HG02870 (cell line): ENCODE measurements around the gene VPS13D.
A peak's percentile ranks its signal among the peaks of the same experiment; 100 is the strongest.
"Not testable (repeated sequence)": the region's sequence is repeated elsewhere in the genome, so short reads cannot be mapped to it uniquely, and the experiment has no call there.

Experiments
- ATAC-seq: cut with Tn5 transposase; IDR thresholded peaks from one replicate; pipeline ENCODE4 v1.9.1; 2021; ENCODE audit warnings: mild to moderate bottlenecking, moderate library complexity; ENCODE audit not compliant: unreplicated experiment

VPS13D gene

GRCh38 chr1:12224092-12224491 lies 5.7 kb upstream of the VPS13D start:
- ATAC-seq, result not testable (repeated sequence)

- ATAC-seq, result no peak
These were observed 851 bp upstream of the VPS13D start for GRCh38 chr1:12228979-12229378.

DNA sequence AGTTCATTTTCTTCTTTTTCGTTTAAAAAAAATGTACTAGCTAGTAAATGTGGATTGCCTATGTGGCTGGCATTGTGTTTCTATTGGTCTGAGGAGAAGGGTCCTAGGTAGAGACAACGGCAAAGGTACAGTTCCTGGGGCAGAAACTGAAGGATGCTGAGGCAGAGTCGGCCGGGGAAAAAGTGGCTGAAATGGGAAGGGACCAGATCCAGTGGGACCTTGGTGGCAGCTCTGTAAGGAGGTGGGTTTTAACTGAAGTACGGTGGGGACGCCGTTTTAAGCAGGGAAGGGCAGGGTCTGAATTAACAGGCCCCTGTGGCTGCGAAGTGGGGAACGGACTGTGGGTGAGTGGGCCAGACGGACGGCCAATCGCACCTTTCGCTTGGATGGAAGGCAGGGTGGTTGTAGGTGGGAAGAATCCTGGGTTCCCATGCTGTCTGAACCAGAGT lies 420 bp upstream of the VPS13D start:
- no peak for ATAC-seq

DNA sequence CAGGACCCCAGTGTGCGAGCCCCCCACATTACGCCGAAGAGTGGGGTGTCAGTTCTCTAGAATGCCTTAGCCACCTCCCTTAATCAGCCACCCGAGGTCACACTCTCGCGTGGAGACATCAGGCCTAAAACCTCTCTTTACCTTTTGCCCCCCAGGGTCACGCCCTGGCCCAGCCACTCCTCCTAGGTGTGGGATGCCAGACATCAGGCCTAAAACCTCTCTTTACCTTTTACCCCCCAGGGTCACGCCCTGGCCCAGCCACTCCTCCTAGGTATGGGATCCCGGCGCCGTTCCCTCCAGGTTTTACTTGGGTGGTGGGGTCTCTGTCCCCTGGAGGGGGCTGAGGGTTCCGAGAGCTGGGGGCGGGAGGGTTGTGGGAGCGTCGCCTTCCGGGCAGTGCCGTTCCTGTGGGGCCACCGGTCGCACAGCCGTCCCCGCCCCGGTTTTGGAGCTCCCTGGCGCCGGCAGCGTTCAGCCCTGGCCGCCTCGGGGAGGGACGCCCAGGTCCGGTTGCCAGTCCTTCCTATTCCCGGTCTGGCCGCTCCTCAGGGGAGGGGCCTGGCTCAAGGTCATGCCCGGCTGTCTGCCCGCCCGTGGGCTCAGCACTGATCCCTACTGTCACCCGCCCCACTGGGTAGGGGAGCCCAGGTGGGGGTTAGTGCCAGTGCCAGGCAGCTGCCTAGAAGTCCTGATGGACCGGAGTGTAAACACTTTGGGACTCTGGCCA lies 882 bp downstream of the VPS13D start:
- peak; percentile 26 for ATAC-seq

- no peak for ATAC-seq
These were observed 1.4 kb downstream of the VPS13D start for GRCh38 chr1:12231276-12231595.

DNA sequence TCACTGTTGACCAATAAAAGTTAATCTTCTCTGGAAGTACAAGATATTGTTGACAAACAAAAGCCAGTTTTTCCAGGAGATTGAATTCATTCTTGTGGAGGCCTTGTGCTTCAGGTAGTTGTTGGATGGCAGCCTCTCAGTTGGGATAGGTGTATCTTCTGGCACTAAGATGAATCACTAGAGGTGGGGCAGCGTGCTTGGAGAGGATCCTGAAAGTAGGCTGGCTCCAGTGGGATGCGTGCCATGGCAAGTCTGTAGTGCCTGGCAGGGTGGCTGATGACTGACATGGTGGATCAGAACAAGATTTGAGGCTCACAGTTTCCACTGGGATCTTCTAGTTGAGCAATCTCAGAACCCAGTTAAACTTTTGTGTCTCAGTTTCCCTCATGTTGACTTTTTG lies 2.4 kb downstream of the VPS13D start:
- ATAC-seq, result no peak

- no peak for ATAC-seq
These were observed 14.2 kb downstream of the VPS13D start for GRCh38 chr1:12244078-12244477.

DNA sequence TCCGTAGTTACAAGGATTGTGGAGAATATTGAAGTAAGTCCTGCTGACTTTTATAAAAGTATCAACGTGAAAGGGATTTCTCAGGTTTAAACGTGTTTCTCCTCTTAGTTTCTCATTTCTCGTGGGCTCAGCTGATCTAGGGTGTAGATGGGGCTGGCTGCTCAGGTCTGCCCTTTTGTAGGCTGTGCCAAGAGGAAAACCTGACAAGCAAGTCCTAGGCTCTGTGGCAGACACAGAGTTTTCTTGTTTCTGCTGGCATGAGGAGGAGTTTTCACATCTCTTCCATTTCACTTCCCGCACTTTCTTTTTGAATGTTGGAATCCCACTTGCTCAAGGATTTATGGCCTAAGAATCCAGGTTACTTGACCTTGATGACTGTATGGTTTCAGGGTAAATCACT lies 14.8 kb downstream of the VPS13D start:
- no peak for ATAC-seq

DNA sequence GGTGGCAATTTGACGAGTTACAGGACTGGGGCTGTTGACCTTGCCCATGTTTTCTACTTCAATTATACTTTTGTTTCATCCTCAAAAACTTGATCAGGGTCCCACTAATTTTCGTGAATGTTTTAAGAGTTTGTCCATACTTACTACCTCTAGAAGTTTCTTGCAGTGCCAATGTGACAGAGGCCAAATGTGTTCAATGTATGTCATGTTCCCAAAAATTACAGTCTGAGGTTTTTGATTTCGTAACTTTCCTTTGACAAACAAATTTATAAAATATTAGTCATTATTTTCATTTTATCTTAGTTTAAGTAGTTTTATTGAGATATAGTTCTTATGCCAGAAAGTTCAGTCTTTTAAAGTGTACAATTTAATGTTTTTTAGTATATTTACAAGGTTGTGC lies 15.3 kb downstream of the VPS13D start:
- ATAC-seq, result no peak

DNA sequence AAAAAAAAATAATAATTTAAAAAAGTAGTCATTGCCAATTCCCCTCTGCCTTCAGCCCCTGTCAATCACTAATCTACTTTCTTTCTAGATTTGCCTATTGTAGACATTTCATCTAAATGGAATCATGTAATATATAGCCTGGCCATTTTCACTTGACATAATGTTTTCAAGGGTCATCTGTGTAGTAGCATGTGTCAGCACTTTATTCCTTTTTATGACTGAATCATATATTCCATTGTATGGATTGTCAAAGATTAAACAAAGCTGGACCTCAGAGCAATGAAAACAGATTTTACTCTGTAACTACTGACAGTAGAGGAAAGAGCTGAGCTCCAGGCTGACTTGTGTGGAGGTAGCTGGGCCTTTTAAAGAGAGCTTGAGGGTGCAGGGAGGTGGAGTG lies 15.9 kb downstream of the VPS13D start:
- ATAC-seq, result no peak

DNA sequence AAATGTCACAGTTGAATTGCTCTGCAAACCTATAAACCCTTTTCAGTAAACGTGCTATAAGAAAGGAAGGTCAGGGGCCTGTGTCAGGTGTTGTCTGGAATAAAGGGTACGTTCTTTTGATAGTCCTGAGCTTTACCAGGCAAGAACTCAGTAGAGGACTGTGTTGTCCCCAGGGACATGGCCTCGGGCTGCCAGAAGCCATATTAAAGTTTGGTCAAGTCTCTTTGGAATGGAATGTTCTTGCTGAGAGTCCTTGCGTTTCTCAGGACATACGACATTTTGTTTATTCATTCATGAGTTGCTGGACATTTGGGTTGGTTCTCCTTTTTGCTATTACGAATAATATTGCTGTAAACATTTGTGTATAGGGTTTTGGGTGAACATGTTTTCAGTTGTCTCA lies 16.8 kb downstream of the VPS13D start:
- no peak for ATAC-seq

DNA sequence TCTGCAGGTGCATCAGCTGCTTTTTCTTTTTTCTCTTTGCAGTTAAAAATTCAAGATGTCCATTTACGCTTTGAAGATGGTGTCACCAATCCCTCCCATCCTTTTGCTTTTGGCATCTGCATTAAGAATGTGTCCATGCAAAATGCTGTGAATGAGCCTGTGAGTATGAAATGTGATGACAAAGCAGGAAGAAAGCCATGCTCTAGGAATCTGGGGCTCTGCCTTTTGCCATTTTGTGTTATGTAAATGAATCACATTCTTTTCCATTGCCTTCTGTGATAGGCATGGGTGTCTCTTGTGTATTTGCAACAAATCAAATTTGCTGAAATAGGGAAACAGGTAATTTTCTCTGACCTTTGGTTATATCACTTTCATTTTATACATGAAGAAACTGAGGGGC lies 19.4 kb downstream of the VPS13D start:
- ATAC-seq, result no peak

GRCh38 chr1:12249748-12250147 lies 19.9 kb downstream of the VPS13D start:
- no peak for ATAC-seq

GRCh38 chr1:12251442-12251841 lies 21.6 kb downstream of the VPS13D start:
- ATAC-seq, result no peak

- no peak for ATAC-seq
These were observed 26.1 kb downstream of the VPS13D start for GRCh38 chr1:12255913-12256312.

DNA sequence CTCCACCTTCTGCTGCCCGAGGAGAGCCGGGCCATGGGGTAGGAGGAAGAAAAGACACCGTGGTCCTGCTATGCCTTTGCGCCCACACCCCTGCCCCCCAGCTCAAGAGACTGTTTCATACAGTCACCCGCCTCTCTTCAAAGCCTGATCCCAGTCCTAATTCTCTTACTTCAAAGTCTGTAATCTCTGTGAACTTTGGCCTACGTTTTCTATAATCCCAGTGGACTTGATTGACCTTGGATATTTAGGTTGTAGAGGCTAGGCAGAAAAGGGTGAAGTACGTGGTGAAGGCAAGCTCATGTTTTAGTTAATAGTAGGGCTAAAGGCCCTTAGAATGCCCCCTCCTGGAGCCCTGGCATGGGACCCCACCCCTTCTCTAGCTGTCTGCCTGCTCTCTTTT lies 28.4 kb downstream of the VPS13D start:
- no peak for ATAC-seq

DNA sequence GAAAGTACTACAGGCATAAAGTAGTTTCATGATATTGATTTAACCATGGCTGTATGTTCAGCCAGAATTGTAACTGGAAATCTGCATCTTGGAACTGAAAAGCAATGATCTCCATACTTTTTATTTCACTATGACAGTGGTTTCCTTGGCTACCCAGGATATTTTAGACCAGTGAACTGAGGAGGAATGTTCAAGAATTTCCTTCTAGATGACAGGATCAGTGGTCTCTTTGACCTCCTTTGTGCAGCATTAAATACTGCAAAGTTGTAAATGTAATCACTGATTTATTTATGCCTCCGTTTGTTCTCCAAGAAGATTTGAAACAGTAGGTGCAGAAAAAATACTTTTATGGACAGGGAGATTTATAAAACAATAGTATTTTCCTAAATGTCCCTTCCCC lies 39.5 kb downstream of the VPS13D start:
- ATAC-seq, result no peak

DNA sequence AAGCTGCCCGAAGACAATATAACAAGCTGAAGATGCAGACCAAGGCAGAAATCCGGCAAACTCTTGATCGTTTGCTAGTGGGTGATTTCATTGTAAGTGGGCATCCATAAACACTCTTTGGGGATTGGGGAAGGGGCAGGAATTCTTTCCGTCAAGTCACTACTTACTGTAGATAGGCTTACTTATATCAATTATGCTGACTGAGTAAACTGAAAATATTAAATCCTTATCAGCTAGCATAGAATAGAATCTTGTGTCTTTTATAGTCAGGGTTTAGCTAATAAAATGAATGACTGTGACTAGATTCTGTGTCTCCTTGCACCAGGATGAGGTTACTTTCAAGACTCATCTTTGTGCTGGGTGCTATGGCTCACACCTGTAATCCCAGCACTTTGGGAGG lies 41.2 kb downstream of the VPS13D start:
- ATAC-seq, result no peak

DNA sequence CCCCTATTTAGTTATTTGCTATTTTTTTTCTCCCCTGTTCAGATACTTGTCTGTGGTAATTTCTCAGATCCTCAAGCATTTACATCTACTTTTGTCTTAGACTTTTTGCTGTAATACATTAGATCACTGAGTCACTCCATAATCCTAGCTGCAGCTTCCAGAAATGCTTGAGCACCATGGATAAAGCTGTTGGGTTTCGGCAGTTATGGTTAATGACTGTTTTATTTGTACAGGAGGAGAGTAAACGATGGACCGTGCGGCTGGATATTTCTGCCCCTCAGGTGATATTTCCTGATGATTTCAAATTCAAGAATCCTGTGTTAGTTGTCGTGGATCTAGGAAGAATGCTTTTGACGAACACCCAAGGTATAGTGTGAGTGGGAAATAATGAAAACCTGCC lies 42.9 kb downstream of the VPS13D start:
- no peak for ATAC-seq

GRCh38 chr1:12275370-12275769 lies 45.5 kb downstream of the VPS13D start:
- ATAC-seq, result no peak

DNA sequence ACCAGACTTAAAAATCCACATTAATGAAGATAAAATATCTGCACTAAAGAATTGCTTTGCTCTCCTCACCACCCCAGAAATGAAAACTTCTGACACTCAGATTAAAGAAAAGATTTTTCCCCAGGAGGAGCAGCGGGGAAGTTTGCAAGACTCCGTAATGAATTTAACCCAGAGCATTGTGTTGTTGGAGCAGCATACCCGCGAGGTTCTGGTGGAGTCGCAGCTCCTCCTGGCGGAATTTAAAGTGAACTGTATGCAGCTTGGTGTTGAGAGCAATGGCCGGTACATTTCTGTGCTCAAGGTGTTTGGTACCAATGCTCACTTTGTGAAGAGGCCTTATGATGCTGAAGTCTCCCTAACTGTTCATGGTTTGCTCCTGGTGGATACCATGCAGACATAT lies 46.4 kb downstream of the VPS13D start:
- no peak for ATAC-seq

- no peak for ATAC-seq
These were observed 49.2 kb downstream of the VPS13D start for GRCh38 chr1:12279003-12279402.

DNA sequence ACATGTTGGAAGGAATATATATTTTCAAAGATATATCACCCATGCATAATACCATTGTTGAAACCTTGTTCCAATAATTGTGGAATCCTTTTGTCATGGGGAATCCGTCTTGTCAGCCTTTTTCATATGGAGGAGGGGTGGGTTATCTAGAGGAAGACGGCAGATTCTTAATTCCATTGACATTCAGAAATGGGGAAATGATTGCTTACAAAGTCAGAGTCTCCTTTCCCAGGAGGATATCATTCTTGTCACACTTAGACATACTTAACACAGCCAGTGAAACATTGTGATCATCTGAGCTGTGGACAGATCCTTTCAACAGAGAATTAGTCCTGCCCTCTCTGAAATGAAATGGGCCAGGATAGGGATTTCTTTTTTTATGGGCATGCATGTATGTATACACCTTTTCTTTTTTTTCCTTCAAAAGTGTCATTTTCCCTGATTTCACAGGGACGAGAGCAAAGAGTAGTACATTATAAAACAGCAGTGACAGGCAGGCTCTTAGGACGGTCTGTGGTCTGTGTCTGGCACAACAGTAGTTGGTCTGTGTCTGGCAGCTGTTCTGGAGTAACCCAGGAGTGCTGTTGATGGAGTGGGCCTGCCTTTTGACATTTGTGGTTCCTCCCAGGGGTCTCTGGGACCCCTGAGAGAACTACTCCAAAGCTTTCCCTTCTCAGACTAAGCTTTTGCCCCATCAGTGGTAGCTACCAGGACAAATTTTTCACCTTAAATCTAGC lies 50.1 kb downstream of the VPS13D start:
- no peak for ATAC-seq
